ENCODE data around the gene PDE4B. TPM values are rescaled to one million over a fixed set of nuclear protein-coding genes. Genes with fewer than 3 reads are reported as not detected.
"Not testable (repeated sequence)": the region's sequence is repeated elsewhere in the genome, so short reads cannot be mapped to it uniquely, and the experiment has no call there.

The PDE4B gene
- total RNA-seq, 1 donor from 2014 or later, result 10.9 TPM

- H3K36me3 Mint-ChIP-seq (ENCODE audit: low read depth); intact Hi-C loops (cut with micrococcal nuclease); DNase-seq; H3K4me3 Mint-ChIP-seq; H3K27me3 Mint-ChIP-seq; H3K9me3 Mint-ChIP-seq; H3K27ac Mint-ChIP-seq; H3K4me1 Mint-ChIP-seq: not testable (repeated sequence)
Measured at GRCh38 chr1:65878342-65878741, 85.6 kb downstream of the PDE4B start.

DNA sequence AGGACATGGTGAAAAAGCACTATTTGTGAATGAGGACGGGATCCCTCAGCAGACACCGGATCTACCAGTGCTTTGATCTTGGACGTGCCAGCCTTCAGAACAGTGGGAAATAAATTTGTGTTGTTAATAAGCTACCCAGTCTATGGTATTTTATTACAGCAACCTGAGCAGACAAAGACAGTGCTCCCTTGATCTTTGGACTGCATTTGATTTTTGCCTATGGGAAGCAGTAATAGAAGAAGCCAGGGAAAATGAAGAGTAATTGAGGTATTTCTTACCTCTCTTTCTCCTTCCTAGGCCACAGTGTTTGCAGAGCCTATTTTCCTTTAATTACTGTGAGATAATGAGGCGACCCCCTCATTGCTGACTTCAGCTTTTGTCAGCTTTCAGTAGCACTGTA is 87.9 kb downstream of the PDE4B start:
- Mint-ChIP-seq H3K36me3 (ENCODE audit: low read depth) (no peaks in the 10 kb centered on the region), H3K27me3 (peaks cover 1% of the 10 kb centered on the region), H3K4me3 (no peak overlapping the region), H3K9me3 (peaks cover 4% of the 10 kb centered on the region), H3K27ac (no peak overlapping the region), H3K4me1 (no peaks in the 10 kb centered on the region)
- DNase-seq, result no peak
- intact Hi-C loops (cut with micrococcal nuclease), result no loop called here

DNA sequence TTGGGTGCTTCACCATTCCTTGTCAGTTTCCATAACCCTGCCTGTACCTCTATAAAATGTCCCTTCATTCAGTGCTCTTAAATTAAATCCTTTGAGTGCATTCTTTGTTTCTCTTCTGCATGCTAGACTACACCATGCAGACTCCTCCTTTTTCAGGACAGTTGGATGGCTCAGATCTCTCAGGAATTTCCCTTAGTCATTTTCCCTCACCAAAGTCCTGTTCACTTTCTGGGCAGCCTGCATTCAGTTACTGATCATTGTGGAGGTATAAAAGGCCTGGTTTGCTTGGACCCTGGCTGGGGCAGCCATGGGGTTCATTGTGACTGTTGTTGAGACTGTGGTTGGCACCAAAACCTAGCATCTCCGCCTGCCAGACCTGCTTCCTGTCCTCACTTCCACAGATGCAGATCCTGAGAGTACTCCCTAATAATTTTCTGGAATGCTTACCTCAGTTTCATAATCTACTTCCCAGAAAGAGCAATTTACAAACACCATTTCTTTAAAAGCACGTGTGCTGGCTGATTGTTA is 88.4 kb downstream of the PDE4B start:
- Mint-ChIP-seq H3K4me3 (no peak overlapping the region), H3K9me3 (peaks cover 4% of the 10 kb centered on the region), H3K4me1 (no peaks in the 10 kb centered on the region), H3K27me3 (peaks cover 1% of the 10 kb centered on the region), H3K36me3 (ENCODE audit: low read depth) (no peaks in the 10 kb centered on the region), H3K27ac (no peak overlapping the region)
- DNase-seq, result no peak
- intact Hi-C loops (cut with micrococcal nuclease), result no loop called here

- Mint-ChIP-seq H3K27ac (no peak overlapping the region), H3K4me3 (no peak overlapping the region), H3K4me1 (no peaks in the 10 kb centered on the region), H3K27me3 (peaks cover 5% of the 10 kb centered on the region), H3K9me3 (peaks cover 4% of the 10 kb centered on the region), H3K36me3 (ENCODE audit: low read depth) (no peaks in the 10 kb centered on the region)
- intact Hi-C loops (cut with micrococcal nuclease), result no loop called here
- no peak for DNase-seq
Measured at GRCh38 chr1:65882076-65882475, 89.4 kb downstream of the PDE4B start.

DNA sequence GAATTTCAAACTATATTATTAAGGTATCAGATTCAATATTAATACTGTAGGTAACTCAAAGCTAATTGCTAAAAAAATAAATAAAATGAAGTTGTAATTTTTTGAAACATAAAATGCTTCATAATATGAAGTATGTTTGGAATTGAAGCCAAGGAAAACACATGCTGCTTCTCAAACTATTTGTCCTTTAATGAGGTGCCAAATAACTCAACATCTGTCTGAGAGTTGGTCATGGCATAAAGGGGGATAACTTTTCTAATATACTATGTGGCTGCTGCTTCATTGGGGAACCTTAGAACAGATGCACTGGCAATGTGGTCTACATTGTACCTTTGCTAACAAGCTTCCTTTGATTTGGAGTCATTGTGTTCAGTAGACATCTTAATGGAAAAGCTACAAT is 96.7 kb downstream of the PDE4B start:
- no peaks in the 10 kb centered on the region for H3K4me1 Mint-ChIP-seq

GRCh38 chr1:65890201-65890843 is 97.6 kb downstream of the PDE4B start:
- Mint-ChIP-seq H3K27ac (no peak overlapping the region), H3K27me3 (peaks cover 18% of the 10 kb centered on the region), H3K9me3 (no peaks in the 10 kb centered on the region), H3K4me3 (no peak overlapping the region), H3K4me1 (no peaks in the 10 kb centered on the region), H3K36me3 (ENCODE audit: low read depth) (no peaks in the 10 kb centered on the region)
- DNase-seq, result no peak
- intact Hi-C loops (cut with micrococcal nuclease), result no loop called here

More for the DNA sequence above, 96.7 kb downstream of the PDE4B start:
- DNase-seq, result no peak
- Mint-ChIP-seq H3K9me3 (no peaks in the 10 kb centered on the region), H3K27ac (no peak overlapping the region), H3K36me3 (ENCODE audit: low read depth) (no peaks in the 10 kb centered on the region), H3K27me3 (peaks cover 17% of the 10 kb centered on the region), H3K4me3 (no peak overlapping the region)
- intact Hi-C loops (cut with micrococcal nuclease), result no loop called here

- Mint-ChIP-seq H3K4me1 (peaks cover 2% of the 10 kb centered on the region), H3K27ac (no peak overlapping the region), H3K4me3 (no peak overlapping the region), H3K36me3 (ENCODE audit: low read depth) (no peaks in the 10 kb centered on the region), H3K9me3 (no peaks in the 10 kb centered on the region), H3K27me3 (peaks cover 14% of the 10 kb centered on the region)
- intact Hi-C loops (cut with micrococcal nuclease), result no loop called here
- DNase-seq, result no peak
Measured at GRCh38 chr1:65894738-65895605, 102.3 kb downstream of the PDE4B start.

GRCh38 chr1:65896721-65897120 is 104.0 kb downstream of the PDE4B start:
- H3K4me3 Mint-ChIP-seq, result no peak overlapping the region
- H3K36me3 Mint-ChIP-seq (ENCODE audit: low read depth), result no peaks in the 10 kb centered on the region
- H3K27me3 Mint-ChIP-seq, result peaks cover 17% of the 10 kb centered on the region
- H3K27ac Mint-ChIP-seq, result no peak overlapping the region
- DNase-seq, result no peak
- H3K9me3 Mint-ChIP-seq, result no peaks in the 10 kb centered on the region
- intact Hi-C loops (cut with micrococcal nuclease), result no loop called here
- peaks cover 2% of the 10 kb centered on the region for H3K4me1 Mint-ChIP-seq

DNA sequence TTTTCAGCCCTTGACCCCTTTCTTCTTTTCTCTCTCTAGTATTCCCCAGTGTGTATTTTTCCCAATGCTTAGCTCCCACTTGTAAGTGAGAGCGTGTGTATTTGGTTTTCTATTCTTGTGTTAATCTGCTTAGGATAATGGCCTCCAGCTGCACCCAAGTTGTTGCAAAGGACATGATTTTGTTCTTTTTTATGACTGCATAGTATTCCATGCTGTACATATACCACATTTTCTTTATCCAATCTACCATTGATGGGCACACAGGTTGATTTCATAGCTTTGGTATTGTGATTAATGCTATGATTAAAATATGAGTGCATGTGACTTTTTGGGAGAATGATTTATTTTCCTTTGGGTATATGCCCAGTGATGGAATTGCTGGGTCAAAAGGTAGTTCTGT is 104.8 kb downstream of the PDE4B start:
- H3K36me3 Mint-ChIP-seq (ENCODE audit: low read depth), result no peaks in the 10 kb centered on the region
- H3K27me3 Mint-ChIP-seq, result peaks cover 21% of the 10 kb centered on the region
- H3K27ac Mint-ChIP-seq, result no peak overlapping the region
- DNase-seq, result no peak
- intact Hi-C loops (cut with micrococcal nuclease), result no loop called here
- H3K4me1 Mint-ChIP-seq, result peaks cover 2% of the 10 kb centered on the region
- no peaks in the 10 kb centered on the region for H3K9me3 Mint-ChIP-seq
- H3K4me3 Mint-ChIP-seq, result no peak overlapping the region

- Mint-ChIP-seq H3K4me1 (no peaks in the 10 kb centered on the region), H3K4me3 (no peak overlapping the region), H3K27me3 (peaks cover 35% of the 10 kb centered on the region), H3K9me3 (no peaks in the 10 kb centered on the region), H3K27ac (no peak overlapping the region), H3K36me3 (ENCODE audit: low read depth) (no peaks in the 10 kb centered on the region)
- DNase-seq, result no peak
- intact Hi-C loops (cut with micrococcal nuclease), result no loop called here
Measured at GRCh38 chr1:65904681-65905083, 112.0 kb downstream of the PDE4B start.

- intact Hi-C loops (cut with micrococcal nuclease), result no loop called here
- Mint-ChIP-seq H3K27ac (no peak overlapping the region), H3K36me3 (ENCODE audit: low read depth) (no peaks in the 10 kb centered on the region), H3K4me3 (no peak overlapping the region), H3K27me3 (peaks cover 23% of the 10 kb centered on the region), H3K9me3 (no peaks in the 10 kb centered on the region), H3K4me1 (no peaks in the 10 kb centered on the region)
- no peak for DNase-seq
Measured at GRCh38 chr1:65910432-65910831, 117.7 kb downstream of the PDE4B start.

GRCh38 chr1:65911679-65912078 is 119.0 kb downstream of the PDE4B start:
- H3K27ac Mint-ChIP-seq, result no peak overlapping the region
- intact Hi-C loops (cut with micrococcal nuclease), result no loop called here
- H3K4me3 Mint-ChIP-seq, result no peak overlapping the region
- no peaks in the 10 kb centered on the region for H3K36me3 Mint-ChIP-seq (ENCODE audit: low read depth)
- H3K4me1 Mint-ChIP-seq, result no peaks in the 10 kb centered on the region
- H3K27me3 Mint-ChIP-seq, result peaks cover 25% of the 10 kb centered on the region
- no peaks in the 10 kb centered on the region for H3K9me3 Mint-ChIP-seq
- DNase-seq, result no peak

DNA sequence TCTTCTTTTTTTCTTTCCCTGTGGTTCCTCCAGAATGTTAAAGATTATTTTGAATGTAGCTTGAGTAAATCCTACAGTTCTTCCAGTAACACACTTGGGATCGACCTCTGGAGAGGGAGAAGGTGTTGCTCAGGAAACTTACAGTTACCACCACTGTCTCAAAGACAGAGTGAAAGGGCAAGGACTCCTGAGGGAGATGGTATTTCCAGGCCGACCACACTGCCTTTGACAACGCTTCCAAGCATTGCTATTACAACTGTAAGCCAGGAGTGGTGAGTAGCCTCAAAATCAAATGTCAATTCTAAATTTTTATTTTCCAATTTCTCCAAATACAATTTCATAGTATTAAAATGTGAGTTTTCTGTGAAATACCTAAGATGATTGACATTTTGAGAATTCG is 125.9 kb downstream of the PDE4B start:
- no peak overlapping the region for H3K4me3 Mint-ChIP-seq
- H3K9me3 Mint-ChIP-seq, result no peaks in the 10 kb centered on the region
- H3K27me3 Mint-ChIP-seq, result peaks cover 8% of the 10 kb centered on the region
- no peak for DNase-seq
- H3K4me1 Mint-ChIP-seq, result no peaks in the 10 kb centered on the region
- no peaks in the 10 kb centered on the region for H3K36me3 Mint-ChIP-seq (ENCODE audit: low read depth)
- H3K27ac Mint-ChIP-seq, result no peak overlapping the region
- intact Hi-C loops (cut with micrococcal nuclease), result no loop called here

DNA sequence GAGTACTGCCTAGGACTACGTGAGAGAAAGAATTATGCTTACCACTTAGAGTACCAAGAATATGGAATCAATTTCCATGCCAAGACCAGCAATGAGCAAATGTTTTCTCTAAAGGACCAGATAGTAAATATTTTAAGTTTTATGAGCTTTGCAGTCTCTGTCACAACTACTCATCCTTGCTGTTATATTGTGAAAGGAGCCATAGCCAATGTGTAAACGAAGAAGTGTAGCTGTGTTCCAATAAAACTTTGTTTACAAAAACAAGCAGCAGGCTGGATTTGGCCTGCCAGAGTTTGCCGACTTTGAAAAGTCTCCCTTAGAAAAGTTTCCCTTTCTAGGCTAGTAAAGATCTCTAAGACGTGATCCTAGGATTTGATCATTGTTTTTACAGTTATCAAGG is 128.8 kb downstream of the PDE4B start:
- no peak for DNase-seq
- H3K36me3 Mint-ChIP-seq (ENCODE audit: low read depth), result no peaks in the 10 kb centered on the region
- H3K27ac Mint-ChIP-seq, result no peak overlapping the region
- H3K4me1 Mint-ChIP-seq, result no peaks in the 10 kb centered on the region
- H3K4me3 Mint-ChIP-seq, result no peak overlapping the region
- peaks cover 3% of the 10 kb centered on the region for H3K27me3 Mint-ChIP-seq
- H3K9me3 Mint-ChIP-seq, result no peaks in the 10 kb centered on the region
- intact Hi-C loops (cut with micrococcal nuclease), result no loop called here
